ENCODE measurements around the gene FBH1.
"Not testable (repeated sequence)": the region's sequence is repeated elsewhere in the genome, so short reads cannot be mapped to it uniquely, and the experiment has no call there.

Gene FBH1

DNA sequence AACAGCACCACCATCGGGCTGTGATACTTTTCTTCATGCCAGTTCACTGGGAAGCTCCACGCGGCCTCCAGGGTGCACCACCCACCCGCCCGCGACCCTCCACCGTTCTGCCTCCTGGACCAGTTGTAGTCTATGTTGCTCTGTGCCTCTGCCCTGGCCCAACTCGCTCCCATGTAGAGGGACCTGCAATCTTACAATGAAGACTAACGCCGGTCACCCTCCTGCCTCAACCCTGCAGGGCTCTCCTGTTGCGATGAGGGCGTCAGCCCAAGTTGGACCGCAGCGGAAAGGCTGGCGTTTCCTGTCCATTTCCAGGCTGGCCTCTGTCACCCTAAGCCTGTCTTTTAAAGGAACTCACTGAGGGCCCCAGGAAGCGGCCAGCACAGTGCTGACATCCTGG is 52.4 kb downstream of the FBH1 start:
- DNase-seq, result no peak

DNA sequence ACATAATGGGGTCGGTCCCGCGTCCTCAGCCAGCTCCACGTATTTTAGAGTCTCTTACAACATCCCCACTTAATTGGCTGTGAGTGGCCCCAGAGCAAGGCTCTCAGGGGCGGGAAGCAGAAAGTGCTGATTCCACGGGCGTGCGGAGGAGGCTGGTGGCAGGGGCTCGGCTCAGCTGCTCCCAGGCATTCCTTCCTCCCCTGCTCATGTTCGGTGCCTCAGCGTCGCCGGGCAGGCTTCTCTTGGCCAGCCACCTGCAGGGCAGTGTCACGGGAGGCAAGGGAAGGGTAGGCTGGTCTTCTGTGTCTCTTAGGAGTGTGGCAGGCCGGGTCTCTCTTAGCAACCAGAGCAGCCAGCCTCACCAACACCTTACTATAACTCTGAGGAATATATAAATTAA is 53.5 kb downstream of the FBH1 start:
- no peak for DNase-seq

DNA sequence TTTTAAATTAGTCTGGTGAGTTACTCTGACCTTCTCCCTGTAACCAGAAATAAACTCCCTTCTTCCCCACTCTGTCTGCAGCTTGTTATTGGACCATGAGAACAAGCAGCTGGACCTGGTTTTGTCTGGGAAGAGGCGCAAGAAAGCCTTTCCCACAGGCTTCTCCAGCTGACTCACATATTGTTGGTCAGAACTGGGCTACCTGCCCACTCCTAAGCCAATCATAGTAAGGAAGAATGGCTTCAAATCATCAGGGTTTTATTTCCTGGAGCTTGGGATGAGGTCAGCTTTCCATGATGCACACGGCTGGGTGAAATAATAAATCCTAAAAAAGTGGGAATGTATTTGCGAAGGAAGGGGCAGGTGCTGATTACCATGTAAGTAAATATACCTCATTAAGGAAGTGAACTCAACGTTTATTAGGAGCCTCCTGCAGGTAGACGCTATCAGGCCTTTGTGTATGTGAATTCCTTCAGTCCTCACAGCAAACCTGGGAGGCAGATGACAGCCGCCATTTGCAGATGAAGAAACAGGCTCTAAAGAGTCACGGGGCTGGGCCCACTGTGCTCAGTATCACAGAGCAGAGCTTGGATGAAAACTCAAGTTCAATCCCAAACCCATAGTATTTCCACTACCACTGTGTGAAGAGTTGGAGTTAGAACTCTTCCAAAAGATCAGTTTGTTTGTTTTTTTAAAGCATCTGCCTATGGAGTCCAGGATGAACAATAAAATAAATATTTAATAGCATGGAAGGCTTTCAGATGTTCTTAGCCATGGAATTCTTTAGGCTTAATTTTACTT is 54.5 kb downstream of the FBH1 start:
- DNase-seq, result peak; percentile 10

DNA sequence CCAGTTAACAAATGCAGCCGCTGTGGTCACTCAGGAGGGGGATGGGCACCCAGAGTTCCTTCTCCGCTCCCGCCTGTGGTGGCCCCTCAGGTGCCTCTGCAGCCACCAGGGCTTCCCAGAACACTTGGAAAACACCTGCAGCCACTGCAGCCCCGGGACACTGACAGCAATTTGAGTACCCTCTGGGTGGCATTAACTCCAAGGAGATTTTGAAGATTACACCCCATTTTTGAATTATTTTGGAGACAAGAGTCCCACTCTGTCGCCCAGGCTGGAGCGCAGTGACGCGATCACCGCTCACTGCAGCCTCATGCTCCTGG is 55.1 kb downstream of the FBH1 start:
- no peak for DNase-seq

DNA sequence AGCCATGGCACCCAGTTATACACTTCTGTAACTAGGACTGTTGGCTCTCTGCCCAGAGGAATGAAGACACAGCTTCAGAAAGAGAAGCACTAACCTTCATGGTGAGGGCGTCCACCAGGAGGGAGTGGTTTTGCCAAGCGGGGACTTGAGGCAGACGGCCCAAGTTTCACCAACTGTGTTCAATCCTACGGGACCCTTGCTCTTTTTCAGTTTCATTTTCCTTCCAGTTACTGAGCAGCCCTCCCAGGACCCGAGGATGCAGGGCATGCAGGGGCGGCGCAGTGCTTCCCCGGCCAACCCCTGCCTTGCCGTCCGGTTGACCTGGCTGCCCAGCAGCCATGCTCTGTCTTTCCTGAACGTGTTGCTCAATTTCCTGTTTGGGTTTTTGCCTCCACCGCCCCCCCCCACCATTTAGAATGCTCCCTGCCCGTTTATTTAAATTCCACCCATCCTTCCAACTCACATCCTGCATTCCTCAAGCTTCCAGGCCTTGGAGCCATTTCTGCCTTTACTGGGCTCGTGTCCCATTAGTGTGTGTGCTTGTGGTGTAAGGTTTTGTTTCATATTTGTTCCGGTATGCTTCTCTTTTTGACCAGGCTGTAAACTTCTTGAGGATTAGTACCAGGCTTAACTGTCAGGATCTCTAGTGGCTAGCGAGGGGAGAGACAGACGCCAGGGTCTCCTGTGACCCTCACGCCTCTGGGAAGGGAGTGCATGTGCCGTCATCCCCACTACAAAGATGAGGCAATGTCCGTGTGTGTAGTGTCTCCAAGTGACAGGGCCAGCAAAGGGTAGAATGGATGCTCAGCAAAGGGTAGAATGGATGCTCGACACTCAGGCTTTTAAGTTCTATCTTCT is 55.7 kb downstream of the FBH1 start:
- no peak for DNase-seq

DNA sequence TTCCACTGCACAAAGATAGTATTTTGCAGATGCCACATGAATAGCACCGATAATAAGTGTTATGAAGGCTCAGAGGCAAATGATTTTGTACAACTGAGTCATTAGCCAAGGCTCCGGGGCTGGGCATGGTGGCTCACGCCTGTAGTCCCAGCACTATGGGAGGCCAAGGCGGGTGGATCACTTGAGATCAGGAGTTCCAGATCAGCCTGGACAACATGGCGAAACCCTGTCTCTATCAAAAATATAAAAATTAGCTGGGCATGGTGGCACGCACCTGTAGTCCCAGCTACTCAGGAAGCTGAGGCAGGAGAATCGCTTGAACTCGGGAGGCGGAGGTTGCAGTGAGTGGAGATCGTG is 56.4 kb downstream of the FBH1 start:
- not testable (repeated sequence) for DNase-seq

DNA sequence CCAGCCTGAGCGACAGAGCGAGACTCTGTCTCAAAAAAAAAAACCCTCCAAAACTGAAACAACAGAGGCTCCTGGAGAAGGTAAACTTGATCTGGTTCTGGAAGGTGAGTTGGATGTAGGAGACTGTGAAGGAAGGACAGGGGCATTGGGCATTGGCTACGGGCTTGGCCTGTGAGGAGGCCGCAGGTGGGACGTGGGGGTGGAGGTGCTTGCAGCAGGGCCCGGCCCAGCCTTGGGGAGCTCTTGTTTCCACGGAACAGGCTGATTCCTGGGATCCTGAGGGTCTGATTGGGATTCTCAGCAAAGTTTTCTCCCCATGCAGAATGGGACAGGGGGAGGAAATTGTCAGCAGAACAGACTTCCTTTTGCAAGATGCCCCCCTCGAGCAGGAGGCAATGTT is 56.7 kb downstream of the FBH1 start:
- DNase-seq, result no peak

DNA sequence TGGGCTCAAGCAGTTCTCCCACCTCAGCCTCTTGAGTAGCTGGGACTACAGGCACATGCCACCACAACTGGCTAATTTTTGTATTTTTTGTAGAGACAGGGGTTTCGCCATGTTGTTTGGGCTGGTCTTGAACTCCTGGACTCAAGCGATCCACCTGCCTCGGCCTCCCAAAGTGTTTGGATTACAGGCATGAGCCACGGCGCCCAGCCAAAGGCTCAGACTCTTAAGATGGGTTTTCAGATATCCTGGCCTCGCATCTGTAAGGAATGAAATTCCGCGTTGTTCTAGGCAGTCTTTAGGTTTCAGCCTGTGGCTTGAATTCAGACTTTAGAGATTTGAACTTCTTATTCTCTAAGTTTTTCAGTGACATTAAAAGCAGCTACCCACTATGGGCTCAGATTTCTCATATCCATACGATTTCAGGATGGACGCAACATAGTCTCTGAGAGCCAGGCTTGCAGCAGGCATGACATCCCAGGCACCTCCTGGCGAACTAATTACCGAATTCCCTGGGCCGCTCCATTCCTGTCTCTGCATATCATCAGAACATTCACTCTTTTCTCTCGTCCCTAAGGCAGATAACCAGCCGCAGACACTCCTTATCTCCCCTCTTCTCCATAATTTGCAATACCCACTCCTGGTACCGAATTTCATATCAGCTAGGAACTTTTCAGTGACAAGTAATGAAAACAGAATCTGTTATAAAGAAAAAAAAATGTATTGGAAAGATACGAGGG is 57.6 kb downstream of the FBH1 start:
- no peak for DNase-seq

DNA sequence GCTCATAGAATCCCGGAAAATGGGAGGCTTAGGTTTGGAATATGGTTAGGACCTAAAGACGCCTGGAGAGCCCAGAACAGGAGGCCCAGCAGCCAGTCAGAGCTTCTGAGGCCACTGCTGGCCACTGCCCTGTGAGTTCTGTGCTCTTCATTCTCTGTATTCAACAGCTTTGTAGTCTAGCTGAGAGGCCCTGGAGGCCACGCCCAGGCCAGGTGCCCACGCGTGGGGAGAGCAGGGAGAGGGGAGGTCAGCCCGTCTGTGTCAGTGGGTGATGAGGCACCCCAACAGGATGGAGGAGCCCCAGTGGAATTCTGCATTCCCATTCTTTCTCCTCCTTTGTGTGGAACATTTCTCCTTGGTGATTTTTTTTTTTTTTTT is 58.2 kb downstream of the FBH1 start:
- DNase-seq, result no peak

DNA sequence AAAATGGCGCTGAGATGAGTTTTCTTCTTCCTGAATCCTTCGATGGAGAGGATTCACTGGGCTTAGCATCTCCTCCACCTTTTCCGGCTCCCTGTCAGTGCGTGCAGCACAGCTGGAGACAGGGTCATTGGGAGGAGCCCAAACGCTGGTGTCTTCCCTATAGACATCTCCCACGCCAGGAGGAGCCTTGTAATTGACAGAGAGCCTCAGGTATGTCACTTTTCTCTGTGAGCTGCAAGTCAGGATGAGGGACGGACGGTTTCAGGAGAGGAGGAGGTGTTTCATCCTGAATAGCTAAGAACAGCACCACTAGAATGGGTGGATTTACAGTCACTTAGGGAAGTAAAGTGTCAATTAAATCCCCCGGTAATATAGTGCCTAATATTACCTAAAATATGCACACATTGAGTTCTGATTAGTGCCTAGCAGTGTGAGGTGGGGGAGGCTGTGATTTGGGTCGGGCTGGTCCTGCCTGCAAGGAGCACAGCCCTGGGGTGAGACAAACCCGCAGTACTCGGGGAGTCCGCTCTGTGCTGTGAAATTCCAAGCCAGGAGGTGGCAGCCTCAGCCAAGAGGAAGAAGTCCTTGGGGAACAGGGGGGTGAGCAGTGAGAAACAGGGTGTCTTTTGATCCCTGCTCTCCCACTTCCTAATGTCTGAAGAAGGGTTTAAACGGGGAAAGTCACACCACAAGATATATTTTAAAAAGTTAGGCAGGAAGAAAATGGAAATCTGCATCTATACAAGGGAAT is 59.1 kb downstream of the FBH1 start:
- peak; percentile 4 for DNase-seq

DNA sequence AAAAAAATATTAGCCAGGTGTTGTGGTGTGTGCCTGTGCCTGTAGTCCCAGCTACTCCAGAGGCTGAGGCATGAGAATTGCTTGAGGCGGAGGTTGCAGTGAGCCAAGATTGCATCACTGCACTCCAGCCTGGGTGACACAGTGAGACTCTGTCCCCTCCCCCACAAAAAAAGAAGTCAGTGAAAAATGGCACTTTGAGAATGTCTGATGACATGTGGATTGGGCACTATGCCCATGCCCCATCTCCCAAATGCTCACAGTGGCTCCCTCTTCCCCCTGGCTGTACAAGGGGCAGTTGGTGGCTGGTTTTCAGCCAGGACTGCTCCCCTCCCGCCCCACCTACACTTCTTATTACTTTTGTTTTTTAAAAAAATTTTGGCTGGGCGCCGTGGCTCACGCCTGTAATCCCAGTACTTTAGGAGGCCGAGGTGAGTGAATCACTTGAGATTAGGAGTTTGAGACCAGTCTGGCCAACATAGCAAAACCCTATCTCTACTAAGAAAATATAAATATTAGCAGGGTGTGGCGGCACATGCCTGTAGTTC is 61.2 kb downstream of the FBH1 start:
- no peak for DNase-seq

DNA sequence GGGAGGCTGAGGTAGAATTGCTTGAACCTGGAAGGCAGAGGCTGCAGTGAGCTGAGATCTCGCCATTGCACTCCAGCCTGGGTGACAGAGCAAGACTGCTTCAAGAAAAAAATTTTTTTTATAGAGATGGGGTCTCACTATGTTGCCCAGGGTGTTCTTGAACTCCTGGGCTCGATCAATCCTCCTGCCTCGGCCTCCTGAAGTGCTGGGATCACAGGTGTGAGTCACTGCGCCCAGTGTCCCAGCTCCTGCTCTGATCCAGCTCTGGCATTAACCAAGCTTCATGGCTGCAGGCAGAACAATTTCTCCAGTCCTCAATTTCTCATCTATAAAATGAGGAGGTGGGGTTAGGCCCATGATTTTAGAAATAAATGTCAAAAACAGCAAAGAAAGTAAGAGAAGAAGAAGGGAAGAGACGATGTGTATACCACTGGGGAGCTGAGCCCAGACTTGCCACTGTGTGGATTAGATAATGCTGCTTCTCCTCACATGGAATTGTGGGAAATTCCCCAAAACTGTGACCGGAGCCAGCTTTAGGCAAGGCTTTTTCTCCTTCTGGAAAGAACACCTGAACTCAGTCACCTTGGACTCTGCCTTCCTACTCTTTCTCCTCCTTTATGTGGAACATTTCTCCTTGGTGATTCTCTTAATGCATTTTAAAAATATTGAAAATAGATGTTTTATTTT is 61.8 kb downstream of the FBH1 start:
- no peak for DNase-seq

DNA sequence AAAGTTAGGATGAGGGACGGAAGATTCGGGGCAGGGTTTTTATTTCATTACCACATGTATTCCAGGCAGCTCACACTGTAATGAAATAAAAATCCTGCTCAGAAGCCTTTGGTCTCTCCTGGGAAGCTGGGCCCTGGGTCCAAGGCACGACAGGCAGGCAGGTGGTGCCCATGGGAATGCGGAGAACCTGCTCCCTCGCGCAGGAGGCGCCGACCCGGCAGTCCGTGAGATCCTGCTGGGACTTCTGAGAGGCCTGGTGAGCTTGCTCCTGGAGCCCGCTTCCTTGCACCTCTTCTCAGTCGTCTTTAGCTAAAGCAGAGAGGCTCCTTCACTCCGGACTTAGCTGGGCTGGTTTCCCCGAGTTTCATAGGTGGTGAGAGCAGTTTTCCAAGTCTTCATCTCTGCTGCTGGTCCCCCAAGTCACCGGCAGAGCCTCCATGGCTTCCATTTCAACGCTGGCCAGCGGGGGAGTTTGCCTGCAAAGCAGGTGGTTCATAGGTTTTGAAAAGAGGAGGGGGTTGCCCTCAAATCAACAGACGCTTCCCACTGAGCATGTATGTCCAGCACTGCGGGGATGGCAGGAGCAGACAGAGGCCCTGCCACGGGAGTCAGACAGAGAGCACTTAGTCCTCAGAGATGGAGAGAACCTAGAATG is 62.8 kb downstream of the FBH1 start:
- no peak for DNase-seq

DNA sequence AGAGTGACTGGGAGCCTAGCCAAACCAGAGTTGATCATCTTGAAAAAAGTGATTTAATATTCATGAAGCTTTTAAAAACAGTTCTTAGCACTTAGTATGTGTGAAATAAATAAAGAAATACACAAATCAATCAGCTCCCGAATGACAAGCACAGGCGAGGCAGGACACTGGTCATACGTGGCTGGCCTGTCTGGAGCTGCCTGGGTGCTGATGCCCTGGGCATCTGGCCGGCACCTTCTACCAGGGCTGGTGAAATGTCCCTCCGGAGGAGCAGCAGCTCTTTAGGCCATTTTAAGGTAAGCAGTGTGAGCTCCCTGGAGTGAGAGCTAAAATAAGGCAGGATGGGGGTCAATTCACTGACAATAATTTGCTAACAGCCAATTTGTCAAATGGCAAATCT is 63.6 kb downstream of the FBH1 start:
- no peak for DNase-seq

DNA sequence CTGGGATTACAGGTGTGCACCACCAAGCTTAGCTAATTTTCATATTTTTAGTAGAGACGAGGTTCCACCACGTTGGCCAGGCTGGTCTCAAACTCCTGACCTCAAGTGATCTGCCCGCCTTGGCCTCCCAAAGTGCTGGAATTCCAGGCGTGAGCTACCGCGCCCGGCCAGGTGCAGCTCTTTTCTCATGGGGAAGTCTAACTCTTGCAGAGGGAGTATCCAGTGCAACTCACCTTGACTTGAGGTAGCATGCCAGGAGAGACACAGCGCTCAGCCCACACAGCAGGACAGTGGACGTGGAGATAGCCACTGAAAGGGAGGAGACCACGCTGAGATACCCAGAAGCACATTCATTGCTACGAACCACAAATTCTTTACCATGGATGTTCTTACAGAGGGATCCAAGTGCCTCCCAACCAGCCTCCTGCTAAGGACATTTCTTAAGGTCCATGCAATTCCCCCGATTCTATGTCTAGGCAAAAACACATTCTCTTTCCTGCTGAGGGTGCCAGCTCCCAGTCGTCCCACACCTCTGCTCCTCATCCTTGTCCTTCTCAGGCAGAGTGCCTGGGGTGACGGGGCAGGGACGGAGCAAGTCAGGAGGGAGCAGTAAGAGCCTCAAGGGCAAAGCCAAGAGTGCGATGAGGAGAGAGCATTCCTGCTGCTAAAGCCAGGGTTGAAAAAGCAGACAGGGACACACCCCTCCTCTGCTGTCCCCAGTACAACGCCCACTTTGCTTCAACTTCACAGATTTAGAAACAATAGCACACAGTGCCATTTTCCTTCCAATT is 66.3 kb downstream of the FBH1 start:
- no peak for DNase-seq

DNA sequence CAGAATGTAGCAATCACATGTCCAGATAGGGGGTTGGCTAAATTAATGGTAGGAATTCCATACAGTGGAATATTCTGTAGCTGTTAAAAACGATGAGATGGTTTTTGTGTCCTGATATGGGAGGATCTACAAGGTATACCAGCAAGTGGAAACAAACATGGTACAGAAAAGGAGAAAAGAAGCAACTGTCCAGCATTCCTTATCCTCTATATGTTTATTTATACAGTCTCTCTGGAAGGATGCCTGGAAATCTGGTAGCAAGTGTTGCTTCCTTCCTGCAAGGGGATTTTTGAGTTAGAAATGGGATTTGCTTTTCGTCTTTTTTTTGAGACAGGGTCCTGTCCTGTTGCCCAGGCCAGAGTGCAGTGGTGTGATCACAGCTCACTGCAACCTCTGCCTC is 68.0 kb downstream of the FBH1 start:
- no peak for DNase-seq

DNA sequence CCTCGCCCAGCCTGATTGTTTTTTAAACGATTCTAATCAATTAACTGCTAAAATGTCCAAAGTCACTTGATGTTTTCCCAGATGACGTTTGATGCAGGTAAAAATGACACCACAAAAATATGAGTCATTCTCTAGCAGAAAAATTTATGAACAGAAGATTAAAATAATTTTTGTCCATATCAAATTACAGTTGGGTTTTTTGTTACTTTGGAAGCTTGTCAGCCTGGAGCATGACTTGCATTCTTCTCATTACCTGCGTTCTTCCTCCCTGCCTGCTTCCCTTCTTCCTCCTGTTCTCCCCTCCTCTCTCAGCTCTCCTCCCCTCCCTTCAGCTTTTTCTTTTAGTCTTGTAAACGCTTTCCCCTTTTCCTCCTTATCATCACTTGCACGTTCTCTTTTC is 68.6 kb downstream of the FBH1 start:
- DNase-seq, result no peak

DNA sequence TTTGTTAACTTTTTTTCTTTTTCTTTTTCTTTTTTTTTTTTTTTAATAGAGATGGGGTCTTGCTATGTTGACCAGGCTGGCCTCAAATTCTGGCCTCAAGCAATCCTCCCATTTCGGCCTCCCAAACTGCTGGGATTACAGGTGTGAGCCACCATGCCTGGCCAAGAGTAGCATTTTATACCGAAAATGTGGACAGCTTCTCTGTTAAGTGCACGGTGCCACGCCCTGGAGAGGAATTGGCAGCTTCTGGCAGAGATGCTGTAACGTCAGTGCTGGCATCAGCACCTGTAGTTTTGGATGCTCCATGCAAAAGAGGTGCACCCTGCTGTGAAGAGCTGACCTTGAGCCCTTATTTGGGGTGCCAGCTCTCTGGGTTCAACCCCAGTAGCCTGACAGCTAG is 69.1 kb downstream of the FBH1 start:
- DNase-seq, result no peak

DNA sequence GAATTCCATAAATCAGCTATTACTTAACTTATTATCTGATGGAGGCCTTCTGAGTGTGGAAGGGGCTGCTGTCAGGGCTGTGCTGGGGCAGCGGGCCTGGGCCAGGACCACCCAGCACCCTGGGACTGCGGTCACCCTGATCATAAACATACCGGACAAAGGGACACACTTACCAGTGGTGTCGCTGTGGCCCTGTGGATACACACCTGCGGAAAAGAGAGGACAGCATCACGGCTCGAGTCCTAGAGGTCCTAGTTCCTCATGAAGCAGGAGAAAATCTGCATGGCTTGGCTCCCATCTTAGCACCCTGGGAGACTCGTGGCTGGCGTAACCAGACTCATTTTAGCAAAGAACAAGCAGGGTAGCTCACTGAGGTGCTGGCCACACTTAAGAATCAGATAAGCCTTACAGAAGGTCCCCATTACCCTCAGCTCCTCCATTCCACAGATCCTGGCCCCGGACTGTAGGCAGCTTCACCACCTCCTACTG is 69.6 kb downstream of the FBH1 start:
- DNase-seq, result no peak

DNA sequence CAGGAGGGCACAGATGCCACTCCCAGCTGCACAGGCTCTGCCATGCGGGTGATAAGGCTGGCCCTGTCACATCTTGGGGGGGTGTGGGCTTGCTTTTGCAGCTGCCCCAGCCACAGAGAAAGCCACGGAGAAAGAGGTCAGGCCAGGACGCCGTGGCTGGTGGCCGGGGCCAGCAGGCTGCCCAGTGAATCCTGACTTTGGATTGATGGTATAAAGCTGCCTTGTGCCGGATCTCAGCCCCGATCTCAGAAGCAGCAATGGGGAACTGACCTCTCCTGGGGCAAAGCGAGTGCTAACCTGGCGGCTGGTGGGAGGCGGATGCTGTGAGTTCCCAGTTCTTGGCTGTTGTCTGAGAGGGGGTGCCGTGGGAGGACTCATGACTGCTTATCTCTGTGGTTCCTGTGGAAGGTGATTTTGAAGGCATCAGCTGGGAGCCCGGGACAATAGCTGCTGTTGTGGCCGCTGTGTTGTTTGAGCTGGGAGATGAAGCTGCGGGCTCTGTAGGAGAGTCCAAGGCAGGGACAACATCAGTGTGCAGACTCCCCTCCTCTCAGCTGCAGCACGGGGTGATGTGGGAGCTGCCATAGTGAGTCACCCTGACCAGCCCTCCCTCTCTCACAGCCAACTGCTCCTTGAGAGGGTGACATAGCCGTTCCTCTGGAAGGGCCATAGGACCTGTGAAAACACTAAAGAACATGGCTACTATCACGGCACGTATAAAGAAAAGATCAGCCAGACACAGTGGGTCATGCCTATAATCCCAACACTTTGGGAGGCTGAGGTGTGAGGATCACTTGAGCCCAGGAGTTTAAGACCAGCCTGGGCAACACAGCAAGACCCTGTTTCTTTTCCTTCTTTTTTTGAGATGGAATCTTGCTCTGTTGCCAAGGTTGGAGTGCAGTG is 70.3 kb downstream of the FBH1 start:
- no peak for DNase-seq

All from COR-L47 (cell line).